PC-9 (cell line): ENCODE data around the gene CDX1.

Experiments
- CTCF ChIP-seq: fragments of 200-600 bp; sonication (generic); conservative IDR thresholded peaks from 2 replicates; pipeline ENCODE4 v1.6.1; 2017; ENCODE audit warnings: mixed run types, antibody characterized with exemption, mild to moderate bottlenecking, moderate library complexity
- EZH2 ChIP-seq: fragments of 200-600 bp; sonication (generic); IDR thresholded peaks from 2 replicates; pipeline ENCODE4 v1.8.0; 2017; ENCODE audit warnings: antibody characterized with exemption, low read depth

- TF ChIP-seq CTCF (no peak), EZH2 (no peak)
Observed at GRCh38 chr5:150156540-150156939, 10.0 kb upstream of the CDX1 start.
